ENCODE measurements around the gene MAP1LC3B2. TPM values are rescaled to one million over a fixed set of nuclear protein-coding genes. Genes with fewer than 3 reads are reported as not detected.

Gene MAP1LC3B2
- total RNA-seq, 4 donors from 2014 or later = 3.5 to 13.9 (median 5.6) TPM; not detected in 1

DNA sequence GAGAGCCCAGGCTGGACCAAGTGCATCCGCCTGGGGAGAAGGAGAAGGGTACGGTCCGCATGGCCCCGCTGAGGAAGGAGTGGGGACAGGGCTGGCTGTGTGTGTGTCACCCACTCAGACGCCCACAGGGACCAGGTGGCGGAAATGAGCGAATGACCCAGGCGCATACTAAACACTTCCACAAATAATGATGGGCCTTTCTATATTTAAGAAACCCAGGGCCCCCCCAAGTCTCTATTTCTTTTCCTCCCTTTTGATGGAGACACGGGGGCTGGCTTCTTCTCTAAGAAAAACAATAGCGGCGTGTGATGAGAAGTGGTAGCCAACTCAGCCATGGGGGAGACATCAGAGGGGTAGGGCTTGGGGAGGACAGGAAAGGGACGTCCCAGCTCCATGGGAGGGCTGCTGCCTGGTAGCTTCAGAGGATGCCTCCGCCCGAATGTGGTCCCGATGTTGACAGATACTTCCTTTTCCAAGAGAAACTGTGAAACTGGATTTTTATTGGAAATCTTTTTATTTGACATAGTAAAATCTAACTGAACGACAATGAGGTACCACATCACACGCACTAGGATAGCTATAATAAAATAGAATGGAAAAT is 6.3 kb upstream of the MAP1LC3B2 start:
- Histone ChIP-seq H3K36me3 (no peaks in the 10 kb centered on the region), H3K27me3 (no peaks in the 10 kb centered on the region), H3K9me3 (no peaks in the 10 kb centered on the region), H3K27ac (no peak overlapping the region), H3K4me3 (no peak overlapping the region), H3K4me1 (peaks cover 3% of the 10 kb centered on the region)
- DNase-seq (ENCODE audit: low spot score in 2 of 2) = peak in 1 of 2 donors; percentile 65
- TF ChIP-seq POLR2AphosphoS5 (IDR thresholded peaks at IDR 0.05) (no peak), CTCF (IDR thresholded peaks at IDR 0.05) (no peak), POLR2A (IDR thresholded peaks at IDR 0.05) (no peak), EP300 (IDR thresholded peaks at IDR 0.05) (no peak)
- WGBS = 84% methylated on average over 17 of the region's 17 CpGs

GRCh38 chr12:116556356-116556952 is 2.7 kb upstream of the MAP1LC3B2 start:
- H3K4me1 ChIP-seq = peaks cover 21% of the 10 kb centered on the region
- DNase-seq (ENCODE audit: low spot score in 2 of 2) = peak in 1 of 2 donors; percentile 43
- H3K36me3 ChIP-seq = no peaks in the 10 kb centered on the region
- H3K9me3 ChIP-seq = no peaks in the 10 kb centered on the region
- H3K4me3 ChIP-seq = no peak overlapping the region
- H3K27ac ChIP-seq = no peak overlapping the region
- TF ChIP-seq EP300 (IDR thresholded peaks at IDR 0.05) (no peak), POLR2A (IDR thresholded peaks at IDR 0.05) (no peak), POLR2AphosphoS5 (IDR thresholded peaks at IDR 0.05) (no peak), CTCF (IDR thresholded peaks at IDR 0.05) (no peak)
- H3K27me3 ChIP-seq = no peaks in the 10 kb centered on the region
- 92% methylated on average over 6 of the region's 6 CpGs for WGBS

GRCh38 chr12:116556964-116557698 is 2.0 kb upstream of the MAP1LC3B2 start:
- Histone ChIP-seq H3K4me1 (peaks cover 21% of the 10 kb centered on the region), H3K27ac (no peak overlapping the region), H3K27me3 (no peaks in the 10 kb centered on the region), H3K4me3 (no peak overlapping the region), H3K36me3 (no peaks in the 10 kb centered on the region), H3K9me3 (no peaks in the 10 kb centered on the region)
- peak in 1 of 2 donors; percentile 63 for DNase-seq (ENCODE audit: low spot score in 2 of 2)
- TF ChIP-seq EP300 (IDR thresholded peaks at IDR 0.05) (no peak), POLR2AphosphoS5 (IDR thresholded peaks at IDR 0.05) (no peak), CTCF (IDR thresholded peaks at IDR 0.05) (no peak), POLR2A (IDR thresholded peaks at IDR 0.05) (no peak)
- 89% methylated on average over 4 of the region's 4 CpGs for WGBS

DNA sequence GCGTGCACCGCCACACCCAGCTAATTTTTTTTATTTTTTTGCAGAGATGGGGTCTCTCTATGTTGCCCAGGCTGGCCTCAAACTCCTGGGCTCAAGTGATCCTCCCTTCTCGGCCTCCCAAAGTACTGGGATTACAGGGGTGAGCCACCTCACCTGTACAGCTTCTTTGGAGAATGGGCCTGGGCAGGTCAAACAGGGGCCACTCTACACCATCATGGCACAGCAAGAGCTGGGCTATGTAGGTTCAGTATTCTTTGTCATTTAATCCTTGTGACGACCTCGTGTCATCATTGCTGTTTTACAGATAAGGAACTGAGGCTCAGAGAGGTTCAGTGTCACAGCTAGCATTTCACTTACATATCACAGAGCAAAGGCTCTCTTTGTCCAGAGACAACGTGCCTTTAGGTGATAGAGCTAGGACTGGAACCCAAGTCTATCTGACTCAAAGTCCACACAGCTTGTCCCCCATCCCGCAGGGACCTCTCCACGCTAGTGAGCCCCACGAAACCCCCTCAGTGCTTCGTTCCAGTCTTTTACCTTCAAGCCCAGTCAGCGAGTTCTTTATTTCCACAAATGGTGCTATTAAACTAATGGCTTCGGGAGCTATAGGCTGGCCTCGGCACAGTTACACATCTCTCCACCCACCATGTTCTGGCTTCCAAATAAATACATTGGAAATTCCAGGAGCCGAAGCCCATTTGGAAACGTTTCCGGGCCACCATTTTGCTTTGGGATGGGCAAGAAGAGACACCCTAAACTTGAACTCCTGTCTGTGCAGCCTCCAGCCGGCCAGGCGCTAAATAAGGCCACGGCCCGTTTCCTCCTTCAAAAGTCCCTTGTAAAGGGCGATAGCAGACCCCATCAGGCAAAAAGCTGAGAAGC is 660 bp upstream of the MAP1LC3B2 start:
- Histone ChIP-seq H3K9me3 (no peaks in the 10 kb centered on the region), H3K36me3 (no peaks in the 10 kb centered on the region), H3K27ac (peak overlapping the region; percentile 88), H3K4me3 (peak overlapping the region; percentile 19), H3K4me1 (peaks cover 21% of the 10 kb centered on the region), H3K27me3 (no peaks in the 10 kb centered on the region)
- DNase-seq (ENCODE audit: low spot score in 2 of 2) = peak in 1 of 2 donors; percentile 72
- 66% methylated on average over 21 of the region's 21 CpGs for WGBS
- TF ChIP-seq POLR2A (IDR thresholded peaks at IDR 0.05) (no peak), POLR2AphosphoS5 (IDR thresholded peaks at IDR 0.05) (no peak), EP300 (IDR thresholded peaks at IDR 0.05) (no peak), CTCF (IDR thresholded peaks at IDR 0.05) (no peak)
